Measurements from ENCODE around the gene MUC6. TPM values are rescaled to one million over a fixed set of nuclear protein-coding genes. Genes with fewer than 3 reads are reported as not detected.

Gene MUC6
- total RNA-seq, 5 donors from 2014 or later (not counting 1 experiment from before 2014, with no cell fraction given): 0.09 to 0.30 (median 0.23) TPM; not detected in 2

DNA sequence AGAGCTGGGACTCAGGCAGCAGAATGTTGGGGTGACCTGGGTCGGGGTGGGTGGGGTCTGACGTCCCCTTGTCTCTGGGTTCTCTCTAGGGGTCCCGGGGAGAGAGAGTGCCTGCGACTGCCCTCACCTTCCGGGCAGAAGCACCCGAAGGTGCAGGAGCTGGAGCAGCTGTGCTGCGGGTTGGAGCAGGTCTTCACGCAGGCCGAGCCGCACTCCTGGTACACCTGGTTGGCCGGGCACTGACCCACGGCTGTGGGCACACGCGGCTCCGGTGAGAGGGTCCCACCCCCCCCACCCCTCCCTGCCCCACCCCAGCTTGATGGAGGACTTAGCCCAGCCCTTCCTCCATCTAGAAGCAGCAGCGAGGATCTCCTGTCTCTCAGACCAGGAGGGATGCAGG is 6.4 kb downstream of the MUC6 start:
- no peaks in the 10 kb centered on the region for H3K27me3 ChIP-seq (replicated peaks in 1 of 2; ENCODE audit: control insufficient read depth in 2 of 2, extremely low read depth in 1 of 2, insufficient read depth in 2 of 2, low read length in 1 of 2)
- H3K9me3 ChIP-seq: no peaks in the 10 kb centered on the region
- no peaks in the 10 kb centered on the region for H3K27me3 Mint-ChIP-seq
- no peak overlapping the region for H3K4me3 Mint-ChIP-seq
- H3K27ac ChIP-seq (ENCODE audit: low read length): no peak overlapping the region
- POLR2A ChIA-PET: no interaction called here
- H3K36me3 ChIP-seq (ENCODE audit: control insufficient read depth in 2 of 2, extremely low read depth in 1 of 2, insufficient read depth in 1 of 2, low read length in 1 of 2): no peaks in the 10 kb centered on the region
- no peaks in the 10 kb centered on the region for H3K4me1 ChIP-seq (ENCODE audit: control insufficient read depth in 1 of 2, extremely low read depth in 1 of 2, insufficient read depth in 2 of 2, low read length in 2 of 2)
- peaks cover 0 to 7% (median 0%) of the 10 kb centered on the region in 3 donors for H3K9me3 Mint-ChIP-seq
- no peak overlapping the region for H3K4me3 ChIP-seq (ENCODE audit: control insufficient read depth in 1 of 2, extremely low read depth in 1 of 2, low read length in 1 of 2)
- no peak overlapping the region for H3K27ac Mint-ChIP-seq
- no peaks in the 10 kb centered on the region for H3K4me1 Mint-ChIP-seq
- H3K36me3 Mint-ChIP-seq: no peaks in the 10 kb centered on the region
- WGBS (ENCODE audit: insufficient coverage): 64% methylated on average over 8 of the region's 16 CpGs
- no peak for ATAC-seq (replicated peaks in 1 of 4)
- CTCF ChIA-PET: no interaction called here
- no peak for DNase-seq

DNA sequence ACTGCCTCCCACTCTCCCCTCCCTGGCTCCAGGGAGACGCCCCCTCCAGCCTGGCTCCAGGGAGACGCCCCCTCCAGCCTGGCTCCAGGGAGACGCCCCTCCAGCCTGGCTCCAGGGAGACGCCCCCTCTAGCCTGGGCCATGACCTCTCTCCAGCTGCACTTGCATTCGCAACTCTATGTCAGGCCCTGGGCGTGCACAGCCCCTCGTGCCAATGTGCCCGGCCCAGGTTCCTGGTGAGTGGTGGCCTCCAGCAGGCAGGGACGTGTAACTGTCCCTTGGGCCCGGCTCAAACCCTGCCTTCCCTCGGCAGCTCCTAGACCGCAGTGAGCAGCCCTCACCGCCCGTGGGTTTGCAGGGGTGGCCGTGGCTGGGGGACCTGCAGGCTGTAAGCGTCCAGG is 6.9 kb downstream of the MUC6 start:
- POLR2A ChIA-PET: no interaction called here
- CTCF ChIA-PET: no interaction called here
- Mint-ChIP-seq H3K4me3 (no peak overlapping the region), H3K9me3 (peaks cover 0 to 7% (median 0%) of the 10 kb centered on the region in 3 donors), H3K27ac (no peak overlapping the region), H3K36me3 (no peaks in the 10 kb centered on the region), H3K27me3 (no peaks in the 10 kb centered on the region), H3K4me1 (no peaks in the 10 kb centered on the region)
- H3K4me3 ChIP-seq (ENCODE audit: control insufficient read depth in 1 of 2, extremely low read depth in 1 of 2, low read length in 1 of 2): no peak overlapping the region
- no peaks in the 10 kb centered on the region for H3K27me3 ChIP-seq (replicated peaks in 1 of 2; ENCODE audit: control insufficient read depth in 2 of 2, extremely low read depth in 1 of 2, insufficient read depth in 2 of 2, low read length in 1 of 2)
- H3K4me1 ChIP-seq (ENCODE audit: control insufficient read depth in 1 of 2, extremely low read depth in 1 of 2, insufficient read depth in 2 of 2, low read length in 2 of 2): no peaks in the 10 kb centered on the region
- no peak for ATAC-seq (replicated peaks in 1 of 4)
- H3K9me3 ChIP-seq: no peaks in the 10 kb centered on the region
- H3K36me3 ChIP-seq (ENCODE audit: control insufficient read depth in 2 of 2, extremely low read depth in 1 of 2, insufficient read depth in 1 of 2, low read length in 1 of 2): no peaks in the 10 kb centered on the region
- DNase-seq: no peak
- 70% methylated on average over 16 of the region's 16 CpGs for WGBS (ENCODE audit: insufficient coverage)
- no peak overlapping the region for H3K27ac ChIP-seq (ENCODE audit: low read length)

GRCh38 chr11:1029051-1029450 is 7.5 kb downstream of the MUC6 start:
- Histone ChIP-seq H3K27me3 (replicated peaks in 1 of 2; ENCODE audit: control insufficient read depth in 2 of 2, extremely low read depth in 1 of 2, insufficient read depth in 2 of 2, low read length in 1 of 2) (no peaks in the 10 kb centered on the region), H3K9me3 (no peaks in the 10 kb centered on the region), H3K27ac (ENCODE audit: low read length) (no peak overlapping the region), H3K4me1 (ENCODE audit: control insufficient read depth in 1 of 2, extremely low read depth in 1 of 2, insufficient read depth in 2 of 2, low read length in 2 of 2) (no peaks in the 10 kb centered on the region), H3K36me3 (ENCODE audit: control insufficient read depth in 2 of 2, extremely low read depth in 1 of 2, insufficient read depth in 1 of 2, low read length in 1 of 2) (no peaks in the 10 kb centered on the region), H3K4me3 (ENCODE audit: control insufficient read depth in 1 of 2, extremely low read depth in 1 of 2, low read length in 1 of 2) (no peak overlapping the region)
- H3K4me3 Mint-ChIP-seq: no peak overlapping the region
- H3K36me3 Mint-ChIP-seq: no peaks in the 10 kb centered on the region
- no peak for DNase-seq
- no peak overlapping the region for H3K27ac Mint-ChIP-seq
- WGBS (ENCODE audit: insufficient coverage): 84% methylated on average over 23 of the region's 25 CpGs
- ChIA-PET POLR2A (no interaction called here), CTCF (no interaction called here)
- H3K27me3 Mint-ChIP-seq: no peaks in the 10 kb centered on the region
- H3K9me3 Mint-ChIP-seq: peaks cover 0 to 7% (median 0%) of the 10 kb centered on the region in 3 donors
- no peak for ATAC-seq (replicated peaks in 1 of 4)
- H3K4me1 Mint-ChIP-seq: no peaks in the 10 kb centered on the region

DNA sequence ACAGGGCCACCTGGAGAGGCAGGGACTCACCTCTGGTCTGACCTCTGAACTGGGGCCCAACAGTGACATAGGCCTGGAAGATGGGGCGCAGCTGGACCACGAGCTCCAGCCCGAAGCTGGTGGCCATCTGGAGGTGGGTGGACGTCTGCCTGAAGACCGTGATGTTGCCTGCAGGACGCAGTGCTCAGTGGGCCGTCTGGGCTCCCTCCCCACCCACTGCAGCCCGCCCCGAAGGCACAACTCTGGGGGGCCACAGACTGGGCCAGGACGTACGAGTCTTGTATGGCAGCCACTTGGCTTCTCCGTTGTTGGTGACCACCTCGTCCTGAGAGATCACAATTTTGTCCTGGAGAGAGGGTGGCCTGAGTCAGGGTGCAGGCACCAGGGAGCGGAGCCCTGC is 7.9 kb downstream of the MUC6 start:
- Mint-ChIP-seq H3K27me3 (no peaks in the 10 kb centered on the region), H3K4me3 (no peak overlapping the region), H3K36me3 (no peaks in the 10 kb centered on the region), H3K4me1 (no peaks in the 10 kb centered on the region), H3K9me3 (peaks cover 0 to 7% (median 0%) of the 10 kb centered on the region in 3 donors), H3K27ac (no peak overlapping the region)
- POLR2A ChIA-PET: no interaction called here
- H3K27ac ChIP-seq (ENCODE audit: low read length): no peak overlapping the region
- H3K9me3 ChIP-seq: no peaks in the 10 kb centered on the region
- CTCF ChIA-PET: no interaction called here
- no peaks in the 10 kb centered on the region for H3K4me1 ChIP-seq (ENCODE audit: control insufficient read depth in 1 of 2, extremely low read depth in 1 of 2, insufficient read depth in 2 of 2, low read length in 2 of 2)
- no peak for DNase-seq
- ATAC-seq (replicated peaks in 1 of 4): no peak
- H3K36me3 ChIP-seq (ENCODE audit: control insufficient read depth in 2 of 2, extremely low read depth in 1 of 2, insufficient read depth in 1 of 2, low read length in 1 of 2): no peaks in the 10 kb centered on the region
- 82% methylated on average over 14 of the region's 14 CpGs for WGBS (ENCODE audit: insufficient coverage)
- no peaks in the 10 kb centered on the region for H3K27me3 ChIP-seq (replicated peaks in 1 of 2; ENCODE audit: control insufficient read depth in 2 of 2, extremely low read depth in 1 of 2, insufficient read depth in 2 of 2, low read length in 1 of 2)
- H3K4me3 ChIP-seq (ENCODE audit: control insufficient read depth in 1 of 2, extremely low read depth in 1 of 2, low read length in 1 of 2): no peak overlapping the region

DNA sequence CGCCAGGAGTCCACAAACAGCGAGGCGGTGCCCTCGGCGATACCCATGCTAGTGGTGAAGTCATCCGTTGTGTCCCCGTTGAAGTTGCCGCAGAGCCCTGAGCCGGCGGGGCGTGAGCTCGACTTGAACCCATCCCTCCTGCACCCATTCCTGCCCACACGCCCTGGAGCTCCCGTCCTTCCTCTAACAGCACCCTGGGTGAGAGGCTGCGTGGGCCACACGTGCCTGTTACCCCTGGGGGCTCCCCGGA is 8.3 kb downstream of the MUC6 start:
- 93% methylated on average over 16 of the region's 17 CpGs for WGBS (ENCODE audit: insufficient coverage)
- Mint-ChIP-seq H3K36me3 (peaks cover under 1% of the 10 kb centered on the region), H3K4me3 (no peak overlapping the region), H3K27ac (no peak overlapping the region), H3K9me3 (peaks cover 0 to 7% (median 0%) of the 10 kb centered on the region in 3 donors), H3K27me3 (no peaks in the 10 kb centered on the region), H3K4me1 (no peaks in the 10 kb centered on the region)
- no peaks in the 10 kb centered on the region for H3K27me3 ChIP-seq (replicated peaks in 1 of 2; ENCODE audit: control insufficient read depth in 2 of 2, extremely low read depth in 1 of 2, insufficient read depth in 2 of 2, low read length in 1 of 2)
- no peaks in the 10 kb centered on the region for H3K4me1 ChIP-seq (ENCODE audit: control insufficient read depth in 1 of 2, extremely low read depth in 1 of 2, insufficient read depth in 2 of 2, low read length in 2 of 2)
- DNase-seq (no peak), ATAC-seq (replicated peaks in 1 of 4) (no peak)
- H3K27ac ChIP-seq (ENCODE audit: low read length): no peak overlapping the region
- H3K9me3 ChIP-seq: no peaks in the 10 kb centered on the region
- H3K36me3 ChIP-seq (ENCODE audit: control insufficient read depth in 2 of 2, extremely low read depth in 1 of 2, insufficient read depth in 1 of 2, low read length in 1 of 2): no peaks in the 10 kb centered on the region
- H3K4me3 ChIP-seq (ENCODE audit: control insufficient read depth in 1 of 2, extremely low read depth in 1 of 2, low read length in 1 of 2): no peak overlapping the region
- CTCF ChIA-PET: no interaction called here
- POLR2A ChIA-PET: no interaction called here

GRCh38 chr11:1027483-1028290 is 8.8 kb downstream of the MUC6 start:
- 86% methylated on average over 29 of the region's 36 CpGs for WGBS (ENCODE audit: insufficient coverage)

More at GRCh38 chr11:1027483-1028290, 8.8 kb downstream of the MUC6 start:
- H3K9me3 Mint-ChIP-seq: peaks cover 0 to 7% (median 0%) of the 10 kb centered on the region in 3 donors
- ChIA-PET POLR2A (no interaction called here), CTCF (no interaction called here)
- no peaks in the 10 kb centered on the region for H3K4me1 ChIP-seq (ENCODE audit: control insufficient read depth in 1 of 2, extremely low read depth in 1 of 2, insufficient read depth in 2 of 2, low read length in 2 of 2)
- H3K4me3 ChIP-seq (ENCODE audit: control insufficient read depth in 1 of 2, extremely low read depth in 1 of 2, low read length in 1 of 2): no peak overlapping the region
- no peaks in the 10 kb centered on the region for H3K36me3 ChIP-seq (ENCODE audit: control insufficient read depth in 2 of 2, extremely low read depth in 1 of 2, insufficient read depth in 1 of 2, low read length in 1 of 2)
- no peaks in the 10 kb centered on the region for H3K4me1 Mint-ChIP-seq
- no peak overlapping the region for H3K27ac ChIP-seq (ENCODE audit: low read length)
- H3K36me3 Mint-ChIP-seq: peaks cover 6% of the 10 kb centered on the region
- ATAC-seq (replicated peaks in 1 of 4) (no peak), DNase-seq (no peak)
- H3K27me3 ChIP-seq (replicated peaks in 1 of 2; ENCODE audit: control insufficient read depth in 2 of 2, extremely low read depth in 1 of 2, insufficient read depth in 2 of 2, low read length in 1 of 2): no peaks in the 10 kb centered on the region
- H3K9me3 ChIP-seq: no peaks in the 10 kb centered on the region
- H3K4me3 Mint-ChIP-seq: no peak overlapping the region
- H3K27me3 Mint-ChIP-seq: no peaks in the 10 kb centered on the region
- H3K27ac Mint-ChIP-seq: no peak overlapping the region
